Left renal cortex interstitium (tissue), 4 donors: ENCODE data around the gene CCDC152. TPM values are rescaled to one million over a fixed set of nuclear protein-coding genes. Genes with fewer than 3 reads are reported as not detected.
"Not testable (repeated sequence)": the region's sequence is repeated elsewhere in the genome, so short reads cannot be mapped to it uniquely, and the experiment has no call there.

ENCODE experiments used
- DNase-seq, 4 donors: peaks; one replicate each; pipeline ENCODE4 v3.0.0-alpha.2; 2013; ENCODE audit warnings: low read depth in 4 of 4, low spot score in 2 of 4, missing footprints in 1 of 4
- polyA plus RNA-seq, 4 donors: library from polyadenylated mRNA; unstranded; fragments of 120-200 nt; gene quantifications; one replicate each; pipeline ENCODE4 v1.2.1, GENCODE V29; 2013; ENCODE audit not compliant: insufficient read length in 4 of 4

The CCDC152 gene
- 10 to 100 TPM; 10.0 to 16.3 (median 12.8) TPM for polyA plus RNA-seq

GRCh38 chr5:42756606-42757601 is at the start of gene CCDC152:
Gene CCDC152, plus strand, starts transcription at chr5:42756818. Its CDS starts 2,304 bp downstream, at chr5:42759122.
- peak in 1 of 4 donors; percentile 21 for DNase-seq

GRCh38 chr5:42715785-42716184 is 40.8 kb upstream of the CCDC152 start:
- DNase-seq = no peak

GRCh38 chr5:42718591-42718990 is 38.0 kb upstream of the CCDC152 start:
- no peak for DNase-seq

- DNase-seq = no peak
Measured at GRCh38 chr5:42719034-42719433, 37.6 kb upstream of the CCDC152 start.

GRCh38 chr5:42720251-42720650 is 36.4 kb upstream of the CCDC152 start:
- DNase-seq = no peak

- no peak for DNase-seq
Measured at GRCh38 chr5:42721484-42721883, 35.1 kb upstream of the CCDC152 start.

GRCh38 chr5:42734531-42735058 is 22.0 kb upstream of the CCDC152 start:
- DNase-seq = not testable (repeated sequence)

GRCh38 chr5:42740920-42741319 is 15.7 kb upstream of the CCDC152 start:
- DNase-seq = no peak

- DNase-seq = no peak
Measured at GRCh38 chr5:42745426-42745825, 11.2 kb upstream of the CCDC152 start.

- DNase-seq = no peak
Measured at GRCh38 chr5:42745856-42746255, 10.8 kb upstream of the CCDC152 start.

GRCh38 chr5:42749020-42749419 is 7.6 kb upstream of the CCDC152 start:
- no peak for DNase-seq

- DNase-seq = no peak
Measured at GRCh38 chr5:42750507-42750906, 6.1 kb upstream of the CCDC152 start.

- no peak for DNase-seq
Measured at GRCh38 chr5:42751044-42751443, 5.6 kb upstream of the CCDC152 start.

GRCh38 chr5:42753099-42753498 is 3.5 kb upstream of the CCDC152 start:
- DNase-seq = no peak

GRCh38 chr5:42759456-42759855 is 2.8 kb downstream of the CCDC152 start:
- no peak for DNase-seq

GRCh38 chr5:42760426-42760825 is 3.8 kb downstream of the CCDC152 start:
- no peak for DNase-seq

GRCh38 chr5:42761791-42762190 is 5.2 kb downstream of the CCDC152 start:
- DNase-seq = no peak

GRCh38 chr5:42767491-42768105 is 11.0 kb downstream of the CCDC152 start:
- DNase-seq = no peak

GRCh38 chr5:42768106-42768504 is 11.5 kb downstream of the CCDC152 start:
- no peak for DNase-seq

GRCh38 chr5:42770003-42770402 is 13.4 kb downstream of the CCDC152 start:
- no peak for DNase-seq

- no peak for DNase-seq
Measured at GRCh38 chr5:42772265-42772993, 15.8 kb downstream of the CCDC152 start.
